ENCODE measurements around the gene KHK. TPM values are rescaled to one million over a fixed set of nuclear protein-coding genes. Genes with fewer than 3 reads are reported as not detected.

KHK gene
- total and polyA plus RNA-seq, 9 of the 15 experiments (the other 6 are each of a cell fraction or from before 2014, with no cell fraction given), result 1.5 to 10.7 (median 5.2) TPM

DNA sequence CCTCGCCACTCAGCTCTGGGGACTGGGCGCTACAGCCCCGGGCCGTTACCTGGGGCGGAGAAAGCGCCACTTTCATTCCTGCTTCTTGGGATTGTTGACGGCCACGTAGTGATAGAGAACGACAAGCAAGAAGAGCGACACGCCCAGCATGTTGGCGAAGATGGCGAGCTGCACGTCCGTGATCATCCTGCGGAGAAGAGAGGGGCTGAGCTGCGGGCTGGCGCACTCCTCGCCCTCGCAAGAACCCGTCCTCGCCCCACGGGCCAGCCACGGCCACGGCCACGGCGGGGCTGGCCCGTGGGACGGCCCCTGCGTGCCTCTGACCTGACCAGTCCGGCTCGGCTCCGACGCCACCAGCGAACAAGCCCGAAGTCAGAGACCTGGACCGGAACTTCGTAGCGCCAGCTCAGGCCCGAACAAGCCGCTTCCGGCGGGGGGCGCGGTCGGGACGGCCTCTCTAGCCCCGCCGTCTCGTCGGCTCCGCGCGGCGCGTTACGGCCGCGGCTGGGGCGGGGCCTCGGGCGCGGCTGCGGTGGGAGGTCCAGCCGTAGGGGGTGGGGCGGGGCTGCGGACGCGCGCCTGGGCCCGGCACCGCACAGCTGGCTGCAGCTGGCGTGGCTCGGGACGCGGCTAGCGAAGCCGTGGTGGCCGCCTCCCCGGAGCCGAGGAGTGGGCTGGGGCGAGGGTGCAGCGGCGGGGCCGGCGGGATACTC lies 15.1 kb upstream of the KHK start, which contains the start of gene OST4 (continued):
- TF ChIP-seq E2F6 (IDR thresholded peaks at IDR 0.05; ENCODE audit: borderline replicate concordance in 1 of 2, extremely low read depth in 1 of 2, insufficient read depth in 1 of 2, insufficient read length in 1 of 2, low read depth in 1 of 2, low read length in 1 of 2, poor library complexity in 1 of 2, severe bottlenecking in 1 of 2) (peak in 1 of 2 experiments; percentile 65), KAT2B (IDR thresholded peaks at IDR 0.05; ENCODE audit: low read depth, low read length) (no peak), ZNF717 (CRISPR knock-in tag; IDR thresholded peaks at IDR 0.05) (no peak), GTF2E2 (tag; IDR thresholded peaks at IDR 0.05) (peak; percentile 88), CBX3 (IDR thresholded peaks at IDR 0.05; ENCODE audit: borderline replicate concordance in 1 of 2, low read length in 2 of 2) (peak in 1 of 2 experiments; percentile 24; a peak in 1 of 3 replicates), TAF15 (IDR thresholded peaks at IDR 0.05; ENCODE audit: low read depth, low read length) (no peak), ZNF592 (IDR thresholded peaks at IDR 0.05) (peak; percentile 52; the same call in 1 of the 2 replicates), DDX20 (tag; IDR thresholded peaks at IDR 0.05; ENCODE audit: low read depth) (no peak), SLC30A9 (CRISPR knock-in tag; IDR thresholded peaks at IDR 0.05) (no peak), SRSF1 (IDR thresholded peaks at IDR 0.05; ENCODE audit: low read depth, low read length) (no peak), KDM4B (IDR thresholded peaks at IDR 0.05; ENCODE audit: borderline replicate concordance in 2 of 2, low read depth in 1 of 2) (no peak), MNT (conservative IDR thresholded peaks at IDR 0.05) (peak; percentile 67 to 88; a peak in 3 of 4 replicates), XRCC3 (IDR thresholded peaks at IDR 0.05) (no peak), ZEB2 (IDR thresholded peaks at IDR 0.05) (no peak)
- TF ChIP-seq, protein P1, sequence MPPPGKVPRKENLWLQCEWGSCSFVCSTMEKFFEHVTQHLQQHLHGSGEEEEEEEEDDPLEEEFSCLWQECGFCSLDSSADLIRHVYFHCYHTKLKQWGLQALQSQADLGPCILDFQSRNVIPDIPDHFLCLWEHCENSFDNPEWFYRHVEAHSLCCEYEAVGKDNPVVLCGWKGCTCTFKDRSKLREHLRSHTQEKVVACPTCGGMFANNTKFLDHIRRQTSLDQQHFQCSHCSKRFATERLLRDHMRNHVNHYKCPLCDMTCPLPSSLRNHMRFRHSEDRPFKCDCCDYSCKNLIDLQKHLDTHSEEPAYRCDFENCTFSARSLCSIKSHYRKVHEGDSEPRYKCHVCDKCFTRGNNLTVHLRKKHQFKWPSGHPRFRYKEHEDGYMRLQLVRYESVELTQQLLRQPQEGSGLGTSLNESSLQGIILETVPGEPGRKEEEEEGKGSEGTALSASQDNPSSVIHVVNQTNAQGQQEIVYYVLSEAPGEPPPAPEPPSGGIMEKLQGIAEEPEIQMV (tag; conservative IDR thresholded peaks at IDR 0.05; ENCODE audit: low read depth), result no peak
